HS-5 (cell line): ENCODE data around the gene S100A6.
"Not testable (repeated sequence)": the region's sequence is repeated elsewhere in the genome, so short reads cannot be mapped to it uniquely, and the experiment has no call there.

Source experiments
- DNase-seq: peaks from one replicate; pipeline ENCODE4 v3.0.0-alpha.2; 2012; ENCODE audit warnings: low read depth

The S100A6 gene

DNA sequence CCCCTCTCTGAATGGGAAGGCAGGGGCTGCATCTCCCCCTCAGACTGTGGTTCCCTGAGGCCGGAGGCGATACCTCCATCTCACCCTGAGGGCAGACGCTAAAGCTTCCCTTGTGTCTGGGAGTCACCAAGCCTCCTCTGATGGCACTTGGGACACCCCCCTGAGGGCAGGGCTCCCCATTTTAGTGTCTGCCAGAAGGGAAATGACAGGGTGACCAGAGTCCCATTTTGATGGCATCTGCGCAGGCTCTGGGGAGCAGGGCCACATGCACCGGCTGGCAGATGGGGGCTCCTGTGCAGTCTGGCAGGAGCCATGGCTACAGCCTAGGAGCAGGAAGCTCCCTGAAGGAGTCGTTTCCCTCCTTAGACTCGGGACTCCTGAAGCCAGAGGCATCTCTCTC is 28.2 kb upstream of the S100A6 start:
- DNase-seq: no peak

- DNase-seq: no peak
Observed at GRCh38 chr1:153563483-153563901, 27.7 kb upstream of the S100A6 start.

- DNase-seq: not testable (repeated sequence)
Observed at GRCh38 chr1:153562021-153562420, 26.2 kb upstream of the S100A6 start.

GRCh38 chr1:153561466-153561985 is 25.7 kb upstream of the S100A6 start:
- no peak for DNase-seq

DNA sequence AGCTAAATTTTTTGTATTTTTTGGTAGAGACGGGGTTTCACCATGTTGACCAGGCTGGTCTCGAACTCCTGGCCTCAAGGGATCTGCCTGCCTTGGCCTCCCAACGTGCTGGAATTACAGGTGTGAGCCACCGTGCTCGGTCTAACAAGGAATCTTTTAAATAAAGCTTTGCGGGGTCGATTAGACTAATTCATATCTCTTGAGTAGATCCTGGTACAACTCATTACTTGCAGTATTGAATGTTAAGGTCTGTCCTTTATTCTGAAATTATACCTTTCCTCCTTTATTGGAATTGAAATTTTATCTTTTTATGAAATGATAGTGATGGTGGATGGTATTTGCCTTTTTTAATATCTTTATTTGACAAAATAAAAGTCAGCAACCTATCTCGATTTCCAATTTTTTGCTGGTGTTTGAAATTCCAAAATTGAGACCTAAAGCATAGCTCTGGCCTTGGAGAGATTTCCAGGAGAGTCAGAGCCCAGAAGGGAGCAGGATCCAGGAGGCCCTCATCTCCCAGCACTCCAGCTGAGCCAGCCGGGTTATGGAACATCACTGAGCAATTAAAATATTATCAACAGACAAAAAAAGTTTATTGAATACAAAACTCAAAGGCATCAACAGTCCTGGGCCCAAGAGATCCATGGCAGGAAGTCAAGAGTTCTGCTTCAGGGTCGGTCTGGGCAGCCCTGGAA is 25.1 kb upstream of the S100A6 start:
- no peak for DNase-seq

DNA sequence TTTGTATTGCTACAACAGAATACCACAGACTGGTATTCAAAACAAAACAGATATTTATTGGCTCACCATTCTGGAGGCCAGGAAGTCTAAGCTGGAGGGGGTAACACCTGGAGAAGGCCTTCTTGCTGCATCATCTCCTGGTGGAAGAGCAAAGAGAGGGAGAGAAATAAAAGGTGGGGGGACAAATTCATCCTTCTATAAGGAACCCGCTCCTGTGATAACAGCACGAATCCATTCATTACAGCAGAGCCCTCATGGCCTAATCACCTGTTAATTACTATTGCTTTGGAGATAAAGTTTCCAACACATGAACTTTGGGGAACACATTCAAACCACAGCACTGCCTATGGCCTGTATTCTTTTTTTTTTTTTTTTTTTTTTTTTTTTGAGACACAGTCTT is 24.4 kb upstream of the S100A6 start:
- DNase-seq: no peak

DNA sequence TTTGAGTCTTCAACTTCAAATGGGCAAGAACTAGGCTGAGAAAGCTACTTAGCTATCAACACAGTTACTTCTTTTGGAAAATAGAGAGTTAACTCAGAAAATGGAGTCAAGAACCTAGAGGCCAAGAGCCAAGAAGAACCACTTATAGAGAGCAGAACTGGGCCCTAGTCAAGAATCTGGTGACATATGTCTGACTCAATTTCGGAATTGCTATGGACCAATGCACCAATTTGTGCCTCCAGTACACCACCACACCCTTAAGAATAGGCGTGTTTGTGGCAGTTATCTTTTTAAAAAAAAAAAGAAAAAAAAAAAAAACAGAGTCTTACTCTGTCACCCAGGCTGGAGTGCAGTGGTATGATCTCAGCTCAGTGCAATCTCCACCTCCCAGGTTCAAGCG is 22.1 kb upstream of the S100A6 start:
- DNase-seq: no peak

GRCh38 chr1:153556348-153556747 is 20.6 kb upstream of the S100A6 start:
- DNase-seq: no peak

DNA sequence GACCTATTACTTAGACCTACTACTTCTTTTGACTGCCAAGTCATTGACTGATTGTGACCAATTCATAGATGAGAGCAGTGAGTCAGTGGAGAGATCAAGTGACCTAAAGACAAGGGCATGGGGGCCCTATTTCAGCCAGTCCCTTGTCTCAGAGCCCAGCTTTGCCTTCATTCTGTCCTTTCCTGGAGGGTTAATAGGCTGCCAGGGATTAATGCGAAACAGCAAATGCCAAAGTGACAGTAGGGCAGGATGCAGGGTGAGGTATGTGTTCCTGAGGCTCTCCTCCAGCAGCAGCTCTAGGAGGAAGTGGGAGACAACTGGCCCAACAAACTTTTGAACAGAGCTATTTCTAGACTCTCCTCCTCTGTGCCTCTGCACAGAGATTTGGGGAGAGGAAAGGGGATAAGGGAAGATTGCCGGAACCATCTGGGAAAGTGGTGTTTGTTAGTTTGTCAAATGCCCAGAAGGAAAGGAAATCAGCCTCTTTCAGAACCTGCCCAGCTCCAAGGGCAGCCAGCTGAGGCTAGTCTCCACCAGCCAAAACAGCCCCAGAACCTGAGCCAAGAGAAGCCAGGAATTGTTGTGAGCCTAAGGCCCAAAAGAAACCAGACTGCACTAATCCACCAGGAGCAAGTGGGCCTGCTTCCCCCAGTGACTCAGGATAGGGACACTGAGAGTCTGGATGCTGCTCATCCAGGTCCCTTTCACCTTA is 18.2 kb upstream of the S100A6 start:
- DNase-seq: no peak

DNA sequence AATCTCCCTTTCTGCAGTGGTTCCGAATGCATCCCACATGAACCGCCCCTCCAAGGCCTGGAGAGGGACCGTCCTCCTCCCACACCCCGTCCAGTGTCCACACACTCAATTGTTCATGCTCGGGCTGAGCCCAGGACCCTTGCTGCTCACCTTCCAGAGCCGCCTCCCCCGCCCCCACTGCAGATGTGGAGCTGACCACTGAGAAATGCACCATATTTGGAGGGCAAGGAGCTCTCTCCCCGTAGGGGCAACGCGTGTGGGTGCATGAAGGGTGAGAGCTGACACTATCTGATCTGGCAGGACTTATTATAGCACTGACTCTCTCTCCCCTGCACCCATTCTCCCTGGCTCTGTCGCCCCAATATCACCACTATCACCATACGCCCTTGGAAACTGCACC is 17.3 kb upstream of the S100A6 start:
- DNase-seq: no peak

GRCh38 chr1:153552335-153552734 is 16.5 kb upstream of the S100A6 start:
- DNase-seq: no peak

DNA sequence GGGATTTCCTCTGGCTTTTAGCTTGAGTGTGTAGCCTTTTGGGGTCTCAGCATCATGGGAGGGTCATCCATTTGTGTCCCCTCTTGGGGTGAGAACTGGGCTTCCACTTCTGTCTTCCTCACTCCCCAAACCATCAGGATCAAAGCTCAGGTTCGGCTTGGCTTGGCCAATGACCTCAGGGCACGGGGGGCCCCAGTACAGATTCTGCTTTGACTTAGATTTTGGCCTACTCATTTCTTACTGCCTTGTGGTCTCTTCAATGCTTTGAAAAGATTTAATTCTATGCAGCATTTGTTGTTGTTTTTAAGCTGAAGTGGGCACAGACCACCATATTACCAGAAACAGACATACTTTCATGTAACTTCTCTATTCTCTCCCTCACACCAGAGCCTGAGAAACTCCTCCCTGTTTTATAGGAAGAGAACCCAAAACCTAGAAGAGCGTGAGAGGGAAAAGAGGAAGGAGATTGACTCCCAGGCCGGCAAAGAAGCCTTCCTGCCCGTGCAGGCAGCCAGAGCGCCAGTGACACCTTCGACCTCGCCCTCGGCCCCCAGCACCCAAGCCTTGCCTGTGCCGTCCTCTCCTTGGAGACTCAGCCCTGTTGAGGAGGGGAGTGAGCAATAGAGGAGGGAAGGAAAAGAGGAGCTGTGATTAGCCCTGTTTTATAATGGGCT is 15.2 kb upstream of the S100A6 start:
- no peak for DNase-seq

GRCh38 chr1:153550398-153550758 is 14.6 kb upstream of the S100A6 start:
- DNase-seq: no peak

- DNase-seq: no peak
Observed at GRCh38 chr1:153549741-153550397, 14.1 kb upstream of the S100A6 start.

GRCh38 chr1:153548722-153549688 is 13.2 kb upstream of the S100A6 start, which contains the start of gene S100A3:
S100A3 (minus strand) TSS chr1:153549258; CDS start chr1:153548485, 773 bp downstream.
- DNase-seq: peak; percentile 83

GRCh38 chr1:153547560-153548551 is 12.1 kb upstream of the S100A6 start:
- no peak for DNase-seq

DNA sequence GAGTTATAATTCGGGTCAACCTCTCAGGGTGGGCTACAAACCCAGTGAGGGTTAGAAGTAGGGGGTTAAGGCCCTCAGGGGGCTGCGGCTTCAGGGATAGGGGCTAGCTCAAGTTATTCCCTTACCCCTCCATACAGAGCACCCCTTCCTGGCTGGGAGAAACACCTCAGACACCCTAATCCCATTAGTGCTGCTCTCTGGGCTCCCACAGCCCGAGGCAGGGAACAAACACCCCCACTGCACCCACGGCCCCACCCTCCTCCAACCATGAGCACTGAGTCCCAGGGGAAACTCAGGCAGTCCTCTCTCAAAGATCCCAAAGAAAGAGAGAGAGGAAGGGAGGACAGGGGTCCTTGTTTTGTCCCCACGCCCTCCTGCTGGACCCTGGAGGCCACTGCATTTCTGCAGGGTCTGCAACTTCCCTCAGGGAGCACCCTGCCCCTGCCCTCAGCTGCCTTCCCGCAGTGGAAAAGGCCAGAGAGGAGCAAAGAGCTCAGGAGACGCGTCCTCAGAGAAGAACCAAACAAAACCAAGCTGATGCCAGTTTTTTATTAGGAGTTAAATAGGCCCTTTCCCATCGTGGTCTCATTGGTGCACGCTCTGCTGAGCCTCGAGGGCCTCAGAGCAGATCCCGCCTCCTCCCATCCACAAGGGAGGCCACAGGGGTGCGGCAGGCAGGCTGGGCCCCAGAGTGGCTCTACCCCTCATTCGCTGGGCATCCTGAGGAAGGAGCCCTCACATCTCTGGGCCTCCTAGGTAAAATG is 11.2 kb upstream of the S100A6 start:
- DNase-seq: no peak

GRCh38 chr1:153546371-153546770 is 10.6 kb upstream of the S100A6 start:
- no peak for DNase-seq
